Mucosa of gallbladder (tissue), 1 donor: ENCODE data around the gene FCGBP. TPM values are rescaled to one million over a fixed set of nuclear protein-coding genes. Genes with fewer than 3 reads are reported as not detected.
"Not testable (repeated sequence)": the region's sequence is repeated elsewhere in the genome, so short reads cannot be mapped to it uniquely, and the experiment has no call there.

Experiments
- DNase-seq: peaks from one replicate; pipeline ENCODE4 v3.0.0-alpha.2; 2020; ENCODE audit warnings: low spot score
- total RNA-seq: library from RNA; stranded (reverse); gene quantifications from one replicate; pipeline ENCODE4 v1.2.1, GENCODE V29; 2021
- donor health status: DM: no; HTN: no; CAD: no.

Gene FCGBP
- total RNA-seq, 1 donor from 2014 or later: 4,969 TPM

DNA sequence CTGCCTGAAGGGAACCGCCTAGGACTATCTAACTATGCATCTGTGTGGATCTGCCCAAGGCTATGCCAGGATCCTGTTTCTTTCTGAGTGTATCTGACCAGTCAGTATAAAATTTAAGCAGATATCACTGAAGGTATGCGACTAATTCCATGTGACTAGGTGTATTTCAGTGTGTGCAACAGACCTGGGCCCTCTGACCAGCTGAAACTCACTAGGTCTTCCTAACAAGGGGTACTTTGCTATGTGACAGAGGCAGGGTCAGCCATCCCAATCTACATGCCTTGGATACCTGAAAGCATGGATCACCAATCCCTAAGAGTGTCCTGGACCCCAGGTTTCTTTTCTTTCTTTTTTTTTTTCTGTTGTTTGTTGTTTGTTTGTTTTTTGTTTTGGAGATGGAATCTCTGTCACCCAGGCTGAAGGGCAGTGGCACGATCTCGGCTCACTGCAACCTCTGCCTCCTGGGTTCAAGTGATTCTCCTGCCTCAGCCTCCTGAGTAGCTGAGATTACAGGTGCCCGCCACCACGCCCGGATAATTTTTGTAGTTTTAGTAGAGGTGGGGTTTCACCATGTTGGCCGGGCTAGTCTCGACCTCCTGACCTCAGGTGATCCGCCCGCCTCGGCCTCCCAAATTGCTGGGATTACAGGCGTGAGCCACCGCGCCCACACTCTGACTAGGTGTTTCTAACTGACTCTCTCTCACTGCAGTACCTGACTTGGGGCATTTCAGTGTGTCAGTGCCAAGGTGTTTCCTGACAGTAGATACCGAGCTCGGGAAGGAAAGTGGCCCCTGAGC lies 43.5 kb downstream of the FCGBP start:
- DNase-seq: no peak

DNA sequence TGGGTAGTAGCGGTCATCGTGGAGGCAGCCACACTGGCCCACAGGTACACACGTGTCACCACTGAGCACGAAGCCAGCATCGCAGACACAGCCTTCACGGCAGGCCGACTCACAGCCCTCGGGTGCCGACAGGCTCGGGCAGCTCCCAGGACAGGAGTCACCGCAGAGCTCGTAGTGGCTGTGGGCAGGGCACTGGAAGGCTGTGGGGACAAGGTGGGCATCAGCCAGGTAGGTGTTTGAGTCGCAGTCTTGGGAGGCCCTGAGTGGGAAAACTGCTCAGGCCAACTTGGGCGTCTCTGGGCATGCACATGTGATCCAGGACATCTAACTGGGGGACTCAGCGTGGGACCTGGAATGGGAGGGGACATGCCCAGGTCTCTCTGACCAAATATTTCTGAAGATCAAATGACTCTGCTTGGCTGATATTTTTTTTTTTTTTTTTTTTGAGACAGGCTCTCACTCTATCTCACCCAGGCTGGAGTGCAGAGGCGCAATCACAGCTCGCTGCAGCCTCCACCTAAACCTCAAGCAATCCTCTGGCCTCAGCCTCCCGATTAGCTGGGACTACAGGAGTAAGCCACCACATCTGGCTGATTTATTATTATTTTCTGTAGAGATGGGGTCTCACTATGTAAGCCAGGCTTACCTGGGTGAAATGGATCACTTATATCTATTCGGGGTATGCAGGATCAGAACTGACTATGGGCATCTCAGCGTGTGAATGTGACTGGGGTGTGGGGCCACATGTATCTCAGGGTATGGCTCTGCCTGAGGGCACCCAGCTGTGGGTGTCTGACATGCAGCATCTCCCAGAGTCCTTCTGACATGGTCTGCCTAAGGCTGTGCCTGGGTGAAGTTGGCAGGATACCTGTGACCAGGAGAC lies 44.3 kb downstream of the FCGBP start:
- not testable (repeated sequence) for DNase-seq

DNA sequence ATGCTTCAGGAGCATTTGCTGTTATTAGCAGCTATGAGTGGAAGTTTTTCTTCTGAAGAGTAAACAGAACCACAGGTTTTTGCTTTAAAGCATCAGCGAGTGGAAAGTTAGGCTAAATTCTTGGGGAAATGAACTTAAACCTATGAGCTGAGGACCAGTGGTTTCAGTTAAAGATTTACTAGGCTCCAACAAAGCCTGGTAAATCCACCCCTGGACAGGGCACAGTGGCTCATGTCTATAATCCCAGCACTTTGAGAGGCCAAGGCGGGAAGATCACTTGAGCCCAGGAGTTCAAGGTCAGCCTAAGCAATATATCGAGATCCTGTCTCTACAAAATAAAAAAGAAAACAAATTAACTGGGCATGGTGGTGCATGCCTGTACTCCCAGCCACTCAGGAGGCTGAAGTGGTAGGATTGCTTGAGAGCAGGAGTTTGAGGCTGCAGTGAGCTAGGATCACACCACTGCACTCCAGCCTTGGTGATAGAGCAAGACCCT lies 46.9 kb downstream of the FCGBP start:
- not testable (repeated sequence) for DNase-seq

DNA sequence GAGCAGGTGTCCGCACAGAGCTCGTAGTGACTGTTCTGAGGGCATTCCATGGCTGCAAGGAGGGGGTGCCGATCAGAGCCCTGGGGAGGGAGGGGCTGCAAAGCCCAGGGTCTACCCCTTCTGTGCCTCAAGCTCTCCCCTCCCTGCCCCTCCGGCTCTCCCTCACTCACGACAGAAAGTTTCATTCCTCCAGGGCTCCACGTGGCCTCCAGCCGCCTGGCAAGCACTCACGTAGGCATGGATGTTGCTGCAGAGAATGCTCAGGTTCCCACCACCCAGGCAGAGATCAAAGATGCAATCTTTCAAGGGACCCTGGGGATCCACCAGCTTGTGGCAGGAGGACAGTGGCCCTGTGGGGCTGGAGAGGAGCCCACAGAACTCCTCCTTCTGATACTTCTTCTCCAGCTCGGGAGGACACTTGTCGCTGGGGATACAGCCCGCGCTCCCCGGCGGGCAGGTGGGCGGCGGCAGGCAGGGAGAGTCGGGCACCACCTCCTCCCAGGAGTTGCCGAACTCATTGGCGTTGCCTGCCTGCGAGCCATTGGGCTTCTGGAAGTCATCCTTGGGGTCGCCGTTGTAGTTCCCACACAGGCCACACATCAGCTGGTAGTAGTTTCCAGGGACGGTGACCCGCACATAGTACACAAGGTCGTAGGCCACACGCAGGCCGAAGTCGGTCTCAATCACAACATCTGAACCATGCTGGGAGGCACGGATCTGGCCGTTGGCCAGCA lies 48.4 kb downstream of the FCGBP start:
- DNase-seq: not testable (repeated sequence)

DNA sequence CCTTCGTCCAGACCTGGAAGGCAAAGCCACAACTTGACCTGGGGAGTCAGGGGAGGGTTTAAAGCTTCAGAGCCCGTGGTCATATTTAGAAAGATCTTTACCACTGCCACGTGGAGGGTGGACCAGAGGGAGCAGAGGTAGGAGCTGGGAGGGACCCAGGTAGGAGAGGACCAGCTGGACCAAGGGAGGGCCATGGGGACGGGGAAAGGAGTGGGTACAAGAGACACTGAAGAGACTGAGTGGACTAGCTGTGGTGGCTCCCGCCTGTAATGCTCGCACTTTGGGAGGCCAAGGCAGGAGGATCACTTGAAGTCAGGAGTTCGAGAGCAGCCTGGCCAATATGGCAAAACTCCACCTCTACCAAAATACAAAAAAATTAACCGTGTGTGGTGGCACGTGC lies 49.7 kb downstream of the FCGBP start:
- DNase-seq: not testable (repeated sequence)

Other genes with a start within 250 kb of the FCGBP start
- gene LGALS14, start 230.2 kb downstream of the FCGBP start, total RNA-seq: not detected
- 0.35 TPM for gene CLC, start 196.6 kb downstream of the FCGBP start, total RNA-seq
- not detected for gene LEUTX, start 155.8 kb downstream of the FCGBP start, total RNA-seq
- gene DYRK1B, start 100.5 kb downstream of the FCGBP start, total RNA-seq: 35.8 TPM
- gene FBL, start 88.3 kb downstream of the FCGBP start, total RNA-seq: 92.6 TPM
- 91.1 TPM for gene PSMC4, start 36.5 kb upstream of the FCGBP start, total RNA-seq
- gene ZNF546, start 62.4 kb upstream of the FCGBP start, total RNA-seq: 7.0 TPM
- gene ZNF780B, start 121.6 kb upstream of the FCGBP start, total RNA-seq: 31.2 TPM
- gene ZNF780A, start 156.3 kb upstream of the FCGBP start, total RNA-seq: 24.1 TPM